Testis (tissue), 3 donors: ENCODE measurements around the gene PAGR1. TPM values are rescaled to one million over a fixed set of nuclear protein-coding genes. Genes with fewer than 3 reads are reported as not detected.

ENCODE experiments used
- DNase-seq: peaks from one replicate; pipeline ENCODE4 v3.0.0-alpha.2; 2019
- H3K27ac ChIP-seq, 2 donors: fragments of 200-600 bp; sonication (generic); one replicate each; pipeline ENCODE4 v1.5.1; 2019
- H3K27me3 ChIP-seq: fragments of 200-600 bp; sonication (generic); one replicate; pipeline ENCODE4 v1.5.1; 2019
- H3K36me3 ChIP-seq: fragments of 200-600 bp; sonication (generic); one replicate; pipeline ENCODE4 v1.5.1; 2017; ENCODE audit warnings: low read depth; ENCODE audit errors: missing control alignments
- H3K4me1 ChIP-seq: fragments of 200-600 bp; sonication (generic); one replicate; pipeline ENCODE4 v1.5.1; 2019
- H3K4me3 ChIP-seq, 2 donors: fragments of 200-600 bp; sonication (generic); one replicate each; pipeline ENCODE4 v1.5.1; 2017 to 2019
- H3K9me3 ChIP-seq: fragments of 200-600 bp; sonication (generic); one replicate; pipeline ENCODE4 v1.5.1; 2017
- CTCF ChIP-seq, 3 experiments: fragments of 450-650 bp in 2 of 3; fragments of 200-600 bp in 1 of 3; sonication (generic) in 1 of 3; IDR thresholded peaks; one replicate each; pipeline ENCODE4 v1.5.1; 2016 to 2019; ENCODE audit warnings: antibody characterized with exemption in 3 of 3, mild to moderate bottlenecking in 2 of 3, moderate library complexity in 1 of 3
- POLR2A ChIP-seq: fragments of 450-650 bp; IDR thresholded peaks from one replicate; pipeline ENCODE4 v1.6.1; 2017; ENCODE audit warnings: antibody characterized with exemption, mild to moderate bottlenecking, moderate library complexity
- WGBS, 2 donors: methylation state at CpG; one replicate each; pipeline ENCODE4 v1.1.5; 2018; 5-methylcytosine and 5-hydroxymethylcytosine counted together
- intact Hi-C: fragments of 100-400 bp; cut with DNase I; formaldehyde crosslinking; loops from one replicate; pipeline ENCODE4 v1.15.1; 2023; ENCODE audit warnings: low total_unique reads
- polyA plus RNA-seq: library from polyadenylated mRNA; stranded (reverse); fragments of 350-450 nt; fragmentation: Illumina TruSeq; extraction: RNeasy Lipid Tissue Mini Kit (QIAGEN cat#74804); gene quantifications from one replicate; pipeline ENCODE4 v1.2.3, GENCODE V29; 2014; ENCODE audit warnings: low read depth, low replicate concordance; ENCODE audit not compliant: insufficient read depth
- total RNA-seq, 2 donors: library from RNA; depleted of rRNA; stranded (reverse); fragments of >200 nt; gene quantifications; one replicate each; pipeline ENCODE4 v1.2.3, GENCODE V29; 2016

The PAGR1 gene
- total and polyA plus RNA-seq, 3 donors from 2014 or later: 36.1 to 68.4 (median 53.0) TPM

- Histone ChIP-seq H3K4me3 (no peak overlapping the region), H3K36me3 (no peaks in the 10 kb centered on the region), H3K9me3 (no peaks in the 10 kb centered on the region), H3K4me1 (peaks cover 68% of the 10 kb centered on the region), H3K27me3 (no peaks in the 10 kb centered on the region), H3K27ac (peak overlapping the region; percentile 92 to 96)
- intact Hi-C loops: no loop called here
- DNase-seq: peak; percentile 53
- TF ChIP-seq POLR2A: no peak
- TF ChIP-seq CTCF (IDR thresholded peaks at IDR 0.05): no peak
- WGBS, 2 donors: 28 to 29% methylated on average over 14 to 23 of the region's 23 CpGs
Observed at GRCh38 chr16:29809850-29810698, 5.9 kb upstream of the PAGR1 start.

DNA sequence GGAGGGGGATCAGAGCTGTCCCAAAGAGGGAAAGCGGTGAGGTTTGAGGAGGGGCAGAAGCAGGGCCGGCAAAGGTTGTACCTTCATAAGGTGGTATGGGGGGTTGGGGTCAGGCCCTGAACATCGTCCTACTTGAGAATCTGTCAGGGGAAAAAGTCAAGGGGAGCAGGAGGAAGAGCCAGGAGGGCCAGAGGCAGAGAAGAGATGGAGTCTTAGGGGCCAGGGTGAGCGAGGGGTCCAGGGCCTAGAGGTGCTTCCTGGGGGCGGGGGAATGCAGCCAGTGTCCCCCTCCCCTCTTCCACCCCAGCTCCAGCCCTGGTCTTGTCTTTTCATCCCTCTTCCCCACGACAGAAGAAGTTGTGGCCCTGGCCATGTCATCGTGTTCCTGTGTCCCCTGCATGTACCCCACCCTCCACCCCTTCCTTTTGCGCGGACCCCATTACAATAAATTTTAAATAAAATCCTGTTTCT lies 5.2 kb upstream of the PAGR1 start:
- 16 to 23% methylated on average over 9 of the region's 9 CpGs for WGBS, 2 donors
- Histone ChIP-seq H3K4me3 (peak overlapping the region; percentile 57 to 68), H3K4me1 (peaks cover 71% of the 10 kb centered on the region), H3K9me3 (no peaks in the 10 kb centered on the region), H3K27me3 (no peaks in the 10 kb centered on the region), H3K27ac (peak overlapping the region; percentile 92 to 96), H3K36me3 (no peaks in the 10 kb centered on the region)
- TF ChIP-seq POLR2A (no peak), CTCF (IDR thresholded peaks at IDR 0.05) (no peak)
- intact Hi-C loops: no loop called here
- no peak for DNase-seq

GRCh38 chr16:29811170-29811895 lies 4.6 kb upstream of the PAGR1 start:
- no peaks in the 10 kb centered on the region for H3K27me3 ChIP-seq
- H3K4me3 ChIP-seq: peak overlapping the region; percentile 57 to 68
- intact Hi-C loops: no loop called here
- no peaks in the 10 kb centered on the region for H3K9me3 ChIP-seq
- H3K4me1 ChIP-seq: peaks cover 71% of the 10 kb centered on the region
- TF ChIP-seq CTCF (IDR thresholded peaks at IDR 0.05) (no peak), POLR2A (no peak)
- H3K36me3 ChIP-seq: no peaks in the 10 kb centered on the region
- WGBS, 2 donors: 0% methylated on average over 16 to 30 of the region's 31 CpGs
- DNase-seq: peak; percentile 98
- peak overlapping the region; percentile 92 to 96 for H3K27ac ChIP-seq

DNA sequence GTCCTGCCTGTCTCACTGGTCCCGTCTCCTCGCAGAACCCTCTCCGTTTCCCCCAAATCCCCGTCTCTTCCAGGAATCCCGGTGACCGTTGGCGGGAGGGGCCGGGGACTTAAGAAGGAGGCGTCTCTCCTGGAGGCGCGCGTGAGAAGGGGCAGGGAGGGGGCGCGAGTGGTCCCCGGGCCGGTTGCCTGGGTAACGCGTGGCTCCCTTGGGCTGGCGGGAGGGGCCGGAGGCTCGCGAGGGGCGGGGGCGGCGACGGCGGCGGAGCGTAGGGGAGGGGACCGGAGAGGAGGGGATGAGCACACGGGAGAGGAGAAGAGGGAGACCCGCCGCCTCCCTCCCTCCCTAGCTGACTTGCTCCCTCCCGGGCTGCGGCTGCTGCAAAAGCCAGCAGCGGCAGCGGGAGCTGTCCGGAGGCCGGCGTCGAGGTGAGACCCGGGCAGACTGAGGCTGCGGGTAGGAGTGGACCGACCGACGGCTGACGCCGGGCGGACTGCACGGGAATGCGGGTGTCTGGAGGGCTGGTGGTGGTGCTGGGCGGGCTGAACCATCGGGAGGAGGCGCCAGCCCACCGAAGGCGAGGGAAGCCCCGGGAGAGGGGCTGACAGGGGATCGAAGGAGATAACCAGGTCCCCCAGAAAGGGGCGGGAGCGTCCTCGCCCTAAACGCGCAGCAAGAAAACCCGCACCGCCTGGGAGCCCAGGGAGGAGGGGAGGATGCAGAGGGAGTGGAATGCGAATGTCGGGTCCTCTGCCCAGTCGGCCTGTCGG lies 3.9 kb upstream of the PAGR1 start, which contains the start of gene PRRT2:
Gene PRRT2 (plus strand): TSS at position 298 of the 770 bp plus-strand sequence. CDS start 862 bp downstream, outside the sequence.
- Histone ChIP-seq H3K4me3 (peak within 1 kb of the TSS; percentile 57 to 68), H3K36me3 (no peaks in the 10 kb centered on the region), H3K27me3 (no peaks in the 10 kb centered on the region), H3K9me3 (no peaks in the 10 kb centered on the region), H3K4me1 (peaks cover 74% of the 10 kb centered on the region), H3K27ac (peak within 1 kb of the TSS; percentile 92 to 96)
- WGBS, 2 donors: 2 to 3% methylated on average over 27 to 58 of the region's 69 CpGs
- no peak for TF ChIP-seq CTCF (IDR thresholded peaks at IDR 0.05)
- TF ChIP-seq POLR2A: no peak
- DNase-seq: peak; percentile 80
- intact Hi-C loops: no loop called here
